H7 (cell line): ENCODE measurements around the gene NDFIP1. TPM values are rescaled to one million over a fixed set of nuclear protein-coding genes. Genes with fewer than 3 reads are reported as not detected.
A peak's percentile ranks its signal among the peaks of the same experiment; 100 is the strongest.

Experiments used
- DNase-seq: peaks from one replicate; pipeline ENCODE4 v3.0.0; 2012
- H3K27me3 ChIP-seq: 2 replicates; pipeline ENCODE4 v1.6.0; 2011; ENCODE audit warnings: mild to moderate bottlenecking, low read length; ENCODE audit not compliant: control insufficient read depth, insufficient read depth
- H3K36me3 ChIP-seq: replicated peaks from 2 replicates; pipeline ENCODE4 v1.5.1; 2011; ENCODE audit warnings: low read length; ENCODE audit not compliant: control insufficient read depth, insufficient read depth
- H3K4me3 ChIP-seq: 2 replicates; pipeline ENCODE4 v1.5.1; 2011; ENCODE audit warnings: low read depth, mild to moderate bottlenecking, control low read depth, low read length, moderate library complexity; ENCODE audit not compliant: insufficient read depth
- total RNA-seq: library from RNA; depleted of rRNA; stranded (reverse); fragments of >200 nt; shearing (Covaris generic); gene quantifications from 2 replicates; pipeline ENCODE4 v1.2.3, GENCODE V29; 2014; rRNA removed

NDFIP1 gene, protein sequence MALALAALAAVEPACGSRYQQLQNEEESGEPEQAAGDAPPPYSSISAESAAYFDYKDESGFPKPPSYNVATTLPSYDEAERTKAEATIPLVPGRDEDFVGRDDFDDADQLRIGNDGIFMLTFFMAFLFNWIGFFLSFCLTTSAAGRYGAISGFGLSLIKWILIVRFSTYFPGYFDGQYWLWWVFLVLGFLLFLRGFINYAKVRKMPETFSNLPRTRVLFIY
- 42.9 and 45.7 TPM in 2 replicates for total RNA-seq

DNA sequence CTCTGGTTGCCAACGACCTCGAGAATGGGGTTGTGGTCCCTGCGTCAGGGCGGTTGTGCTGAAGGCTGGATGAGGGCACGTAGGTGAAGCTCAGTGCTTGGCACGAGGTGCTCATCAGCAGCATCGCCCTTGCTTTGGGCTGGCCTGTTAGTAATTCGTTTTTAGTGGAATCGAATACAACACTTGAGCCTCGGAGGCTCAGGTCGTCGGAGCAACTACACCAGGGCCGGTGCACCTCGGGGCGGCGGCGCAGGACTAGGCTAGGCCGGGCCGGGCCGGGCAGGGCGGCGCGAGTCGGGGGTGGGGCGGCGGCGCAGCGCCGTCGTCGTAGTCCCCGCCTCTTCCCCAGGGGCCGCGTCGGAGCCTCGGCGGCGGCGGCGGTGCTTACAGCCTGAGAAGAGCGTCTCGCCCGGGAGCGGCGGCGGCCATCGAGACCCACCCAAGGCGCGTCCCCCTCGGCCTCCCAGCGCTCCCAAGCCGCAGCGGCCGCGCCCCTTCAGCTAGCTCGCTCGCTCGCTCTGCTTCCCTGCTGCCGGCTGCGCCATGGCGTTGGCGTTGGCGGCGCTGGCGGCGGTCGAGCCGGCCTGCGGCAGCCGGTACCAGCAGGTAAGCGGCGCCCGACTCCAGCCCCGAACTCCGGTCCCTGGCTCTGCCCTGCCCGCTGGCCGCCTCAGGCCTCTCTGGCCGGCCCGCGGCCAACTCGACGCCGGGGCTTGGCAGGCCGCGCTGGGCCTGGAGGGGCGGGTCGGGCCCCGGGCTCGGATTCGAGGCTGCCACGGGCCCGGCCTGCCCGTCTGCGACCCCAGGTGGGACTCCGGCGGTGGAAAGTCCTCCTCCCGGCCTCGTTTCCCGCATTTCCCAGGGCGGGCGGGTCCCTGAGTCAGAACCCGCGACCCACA lies at the start of gene NDFIP1:
NDFIP1 (plus strand) TSS at position 348 of the 899 bp plus-strand sequence; CDS start at position 544, 196 bp downstream.
- peak; percentile 91 for DNase-seq
- Histone ChIP-seq H3K36me3 (no peaks in the 10 kb centered on the region), H3K4me3 (peak within 1 kb of the TSS; percentile 81), H3K27me3 (no peaks in the 10 kb centered on the region; the same call in 1 of the 2 replicates)

GRCh38 chr5:142059304-142059940 lies 49.2 kb upstream of the NDFIP1 start:
- no peak overlapping the region for H3K4me3 ChIP-seq
- H3K36me3 ChIP-seq: no peaks in the 10 kb centered on the region
- H3K27me3 ChIP-seq: no peaks in the 10 kb centered on the region
- DNase-seq: peak; percentile 50

- DNase-seq: no peak
- H3K27me3 ChIP-seq: no peaks in the 10 kb centered on the region
- H3K4me3 ChIP-seq: no peak overlapping the region
Measured at GRCh38 chr5:142063376-142063775, 45.2 kb upstream of the NDFIP1 start.

DNA sequence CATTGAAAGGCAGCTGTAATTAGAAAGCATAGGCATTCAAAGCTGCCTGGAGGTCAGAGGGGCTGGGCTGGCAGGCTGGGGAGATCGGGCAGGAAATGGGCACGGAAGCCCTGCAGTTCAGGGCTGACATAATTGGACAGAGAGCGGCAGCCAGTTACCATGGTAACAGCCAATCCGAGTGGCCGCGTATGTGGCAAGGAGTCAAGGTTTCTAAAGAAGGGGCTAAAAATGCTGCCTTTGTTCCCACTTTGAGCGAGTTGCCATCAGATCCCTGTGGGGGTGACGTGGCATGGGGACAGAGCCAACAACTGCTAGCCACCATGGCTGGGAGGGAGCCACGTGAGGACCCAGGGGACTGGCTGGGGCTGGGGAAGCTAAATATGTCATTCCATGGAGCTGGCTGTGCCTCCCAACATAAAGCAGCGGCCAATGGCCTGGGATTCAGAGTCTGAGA lies 44.7 kb upstream of the NDFIP1 start:
- DNase-seq: peak; percentile 72
- Histone ChIP-seq H3K36me3 (no peaks in the 10 kb centered on the region), H3K27me3 (no peaks in the 10 kb centered on the region), H3K4me3 (no peak overlapping the region)

More at GRCh38 chr5:142063376-142063775, 45.2 kb upstream of the NDFIP1 start:
- H3K36me3 ChIP-seq: no peaks in the 10 kb centered on the region

DNA sequence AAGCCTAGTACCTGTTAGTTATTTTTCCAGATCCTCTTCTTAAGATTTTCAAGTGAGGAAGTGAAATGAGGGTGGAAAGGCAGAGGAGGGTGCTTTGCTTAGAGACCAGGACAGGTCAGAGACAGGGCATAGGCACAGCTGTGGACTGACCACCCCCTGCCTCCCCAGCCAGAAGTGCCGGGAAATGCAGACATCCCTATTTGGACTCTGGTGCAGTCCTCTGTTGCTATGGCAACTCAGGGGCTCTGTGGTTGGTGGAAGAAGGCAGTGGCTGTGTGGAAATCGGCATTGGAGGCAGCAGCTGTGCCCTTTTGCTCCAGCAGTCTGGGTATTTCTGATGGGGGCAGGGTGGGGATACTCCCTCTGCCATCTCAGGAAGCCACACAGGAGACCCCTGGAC lies 43.3 kb upstream of the NDFIP1 start:
- H3K36me3 ChIP-seq: no peaks in the 10 kb centered on the region
- no peaks in the 10 kb centered on the region for H3K27me3 ChIP-seq
- no peak for DNase-seq
- no peak overlapping the region for H3K4me3 ChIP-seq

DNA sequence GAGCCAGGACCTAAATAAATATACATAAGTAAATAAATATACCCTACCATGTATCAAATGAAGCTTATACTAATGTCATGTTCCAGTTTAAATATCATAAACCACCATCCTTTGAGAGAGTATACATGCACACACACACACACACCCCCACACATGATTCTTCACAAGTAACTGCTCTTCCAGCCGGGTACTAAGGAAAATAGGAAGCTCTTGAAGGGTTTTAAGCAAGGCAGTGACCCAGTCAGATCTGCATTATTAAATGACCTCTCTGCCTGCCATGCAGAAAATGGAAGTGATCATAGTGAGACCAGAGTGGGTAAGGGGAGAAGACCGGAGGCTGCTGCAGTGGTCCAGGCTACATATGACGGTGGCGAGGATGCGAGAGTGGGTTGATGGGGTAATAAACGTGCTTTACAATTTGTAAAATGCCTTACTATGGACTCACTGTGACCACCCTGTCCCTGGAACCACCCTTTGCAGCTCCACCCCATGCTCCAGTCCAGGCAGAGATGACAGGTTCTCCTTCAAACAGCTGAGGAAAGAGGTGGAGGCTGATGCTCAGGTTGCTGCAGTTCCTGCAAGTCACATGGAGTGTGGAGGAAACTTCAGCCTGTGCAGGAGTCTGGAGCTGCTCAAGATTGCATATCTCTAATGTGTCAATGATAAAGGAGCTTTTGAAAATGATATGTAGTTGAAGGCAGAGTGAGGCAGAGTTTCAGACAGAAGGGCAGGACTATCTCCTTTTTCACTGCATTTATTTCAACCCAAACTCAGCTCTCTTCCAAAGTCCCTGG lies 38.8 kb upstream of the NDFIP1 start:
- DNase-seq: no peak
- H3K4me3 ChIP-seq: no peak overlapping the region
- H3K27me3 ChIP-seq: no peaks in the 10 kb centered on the region
- H3K36me3 ChIP-seq: no peaks in the 10 kb centered on the region

- no peaks in the 10 kb centered on the region for H3K27me3 ChIP-seq
Measured at GRCh38 chr5:142070734-142071133, 37.8 kb upstream of the NDFIP1 start.

DNA sequence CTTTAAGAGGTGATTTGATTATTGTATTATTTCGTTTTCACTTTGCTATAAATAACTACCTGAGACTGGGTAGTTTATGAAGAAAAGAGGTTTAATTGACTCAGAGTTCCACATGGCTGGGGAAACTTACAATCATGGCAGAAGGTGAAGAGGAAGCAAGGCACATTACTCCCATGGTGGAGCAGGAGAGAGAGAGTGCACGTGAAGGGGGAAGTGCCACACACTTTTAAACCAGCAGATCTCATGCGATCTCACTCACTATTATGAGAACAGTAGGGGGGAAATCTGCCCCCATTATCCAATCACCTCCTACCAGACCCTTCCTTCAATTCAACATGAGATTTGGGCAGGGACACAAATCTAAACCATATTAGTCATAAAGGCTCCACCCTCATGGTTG lies 36.1 kb upstream of the NDFIP1 start:
- Histone ChIP-seq H3K4me3 (no peak overlapping the region), H3K27me3 (no peaks in the 10 kb centered on the region), H3K36me3 (no peaks in the 10 kb centered on the region)
- no peak for DNase-seq

More at GRCh38 chr5:142070734-142071133, 37.8 kb upstream of the NDFIP1 start:
- no peak for DNase-seq
- H3K4me3 ChIP-seq: no peak overlapping the region
- H3K36me3 ChIP-seq: no peaks in the 10 kb centered on the region

DNA sequence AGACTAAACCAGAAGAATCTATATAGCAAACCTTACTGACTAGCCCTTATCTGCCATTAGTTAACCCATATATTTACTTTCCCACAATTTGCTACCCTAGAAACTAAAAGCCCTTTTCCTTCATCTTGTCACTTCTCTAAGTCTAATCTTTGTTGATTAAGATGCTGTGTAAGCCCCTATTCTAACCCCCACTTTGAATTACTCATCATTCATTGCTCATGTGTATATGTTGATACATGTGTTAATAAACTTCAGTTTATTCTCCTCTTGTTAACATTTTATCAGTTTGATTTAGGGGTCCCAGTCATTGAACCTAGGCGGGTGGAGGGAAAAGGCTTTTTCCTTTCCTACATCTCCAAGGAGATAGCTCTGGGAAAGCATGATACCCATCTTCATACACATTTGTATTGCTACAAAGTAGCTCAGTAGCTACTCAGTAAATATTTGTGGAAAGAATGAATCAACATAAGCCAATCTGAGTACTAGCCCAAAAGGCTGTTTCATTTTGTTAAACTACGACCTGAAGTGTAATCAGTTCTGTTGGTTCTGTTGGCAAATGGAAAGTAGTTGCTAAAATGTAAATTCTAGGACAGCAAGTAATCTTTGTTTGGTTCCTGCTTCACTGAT lies 35.1 kb upstream of the NDFIP1 start:
- H3K4me3 ChIP-seq: no peak overlapping the region
- H3K36me3 ChIP-seq: no peaks in the 10 kb centered on the region
- H3K27me3 ChIP-seq: no peaks in the 10 kb centered on the region
- no peak for DNase-seq

DNA sequence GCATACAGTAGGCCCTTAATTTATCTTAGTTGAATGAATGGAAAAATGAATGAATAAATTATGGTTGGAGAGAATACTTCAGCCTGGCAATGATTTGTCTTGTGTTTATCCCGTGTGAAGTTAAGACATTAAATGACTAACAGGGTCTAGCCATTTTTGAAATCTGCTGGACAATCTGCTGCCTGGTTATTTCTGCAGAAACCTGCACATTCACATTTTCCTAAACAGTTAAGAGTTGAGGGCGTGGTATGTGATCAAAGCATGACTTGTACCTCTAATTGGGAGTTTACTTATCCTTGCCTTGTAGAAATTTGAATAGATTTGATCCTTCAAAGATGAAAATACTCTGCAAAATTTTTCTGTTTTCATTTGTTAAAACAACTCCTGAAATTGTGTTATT lies 34.6 kb upstream of the NDFIP1 start:
- no peak for DNase-seq
- no peak overlapping the region for H3K4me3 ChIP-seq
- no peaks in the 10 kb centered on the region for H3K36me3 ChIP-seq
- no peaks in the 10 kb centered on the region for H3K27me3 ChIP-seq

DNA sequence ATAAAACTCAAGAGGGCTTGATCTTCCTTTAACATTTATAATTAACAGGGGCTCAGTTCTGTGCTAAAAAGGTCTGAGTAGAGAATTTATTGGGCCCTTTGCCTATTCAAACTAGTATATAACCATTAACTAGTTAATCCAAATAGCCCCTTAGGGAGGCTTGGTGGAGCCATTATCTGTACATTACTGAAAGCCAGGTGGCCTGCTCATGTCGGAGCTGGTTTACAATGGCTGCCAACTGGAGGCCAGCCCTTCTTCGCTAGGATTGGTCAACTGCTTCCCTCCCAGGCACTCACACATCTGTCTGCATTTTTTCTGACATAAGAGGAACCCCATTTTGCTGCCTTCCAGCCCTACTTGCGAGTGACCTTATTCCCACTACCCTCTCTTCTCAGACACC lies 30.4 kb upstream of the NDFIP1 start:
- Histone ChIP-seq H3K36me3 (no peaks in the 10 kb centered on the region), H3K27me3 (no peaks in the 10 kb centered on the region), H3K4me3 (no peak overlapping the region)
- no peak for DNase-seq

GRCh38 chr5:142078706-142079105 lies 29.9 kb upstream of the NDFIP1 start:
- H3K36me3 ChIP-seq: no peaks in the 10 kb centered on the region
- no peak for DNase-seq

GRCh38 chr5:142079306-142079721 lies 29.3 kb upstream of the NDFIP1 start:
- H3K27me3 ChIP-seq: no peaks in the 10 kb centered on the region
- no peak overlapping the region for H3K4me3 ChIP-seq
- DNase-seq: no peak
- H3K36me3 ChIP-seq: no peaks in the 10 kb centered on the region

More at GRCh38 chr5:142078706-142079105, 29.9 kb upstream of the NDFIP1 start:
- Histone ChIP-seq H3K4me3 (no peak overlapping the region), H3K27me3 (no peaks in the 10 kb centered on the region)

DNA sequence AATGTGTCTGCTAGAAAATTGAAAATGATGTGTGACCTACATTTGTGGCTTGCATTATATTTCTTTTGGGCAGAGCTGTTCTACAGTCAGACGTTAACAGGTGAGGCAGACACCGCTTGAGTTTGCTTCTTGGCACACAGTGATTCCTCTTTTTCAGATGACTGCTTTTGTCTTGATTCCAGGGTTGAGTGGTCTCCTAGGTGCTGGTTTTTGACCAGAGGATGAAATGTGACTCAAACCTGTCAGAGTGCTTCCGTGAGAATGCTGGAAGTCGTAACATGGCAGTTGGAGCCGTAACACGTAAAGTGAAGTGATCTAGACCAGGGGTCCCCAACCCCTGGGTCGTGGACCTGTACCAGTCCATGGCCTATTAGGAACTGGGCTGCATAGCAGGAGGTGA lies 28.3 kb upstream of the NDFIP1 start:
- no peak for DNase-seq
- H3K4me3 ChIP-seq: no peak overlapping the region
- H3K27me3 ChIP-seq: no peaks in the 10 kb centered on the region
- H3K36me3 ChIP-seq: no peaks in the 10 kb centered on the region
